IMR-90 (cell line): ENCODE data around the gene LIG1. TPM values are rescaled to one million over a fixed set of nuclear protein-coding genes. Genes with fewer than 3 reads are reported as not detected.

ENCODE experiments used
- ATAC-seq: fragments of 200-7000 bp; cut with Tn5 transposase; 2 replicates; pipeline ENCODE4 v1.9.1; 2020; ENCODE audit warnings: low read depth, mild to moderate bottlenecking, moderate library complexity
- BruUV-seq: library from RNA; stranded (reverse); fragments of 400-500 nt; replicated peaks from 2 replicates; lab custom pipeline; 2021; lab: Mats Ljungman, UMichigan
- CTCF ChIA-PET: fragments of 300-600 bp; formaldehyde crosslinking; extraction: SDS; loops from one replicate; lab custom pipeline; 2021; ENCODE audit warnings: antibody characterized with exemption; lab: Yijun Ruan, JAX
- POLR2A ChIA-PET: fragments of 300-600 bp; sonication (Branson Sonifier 250); formaldehyde crosslinking; loops from one replicate; lab custom pipeline; 2022; ENCODE audit warnings: antibody characterized with exemption; ENCODE audit not compliant: unreplicated experiment; lab: Charles Lee
- DNase-seq: peaks from one replicate; pipeline ENCODE4 v3.0.0; 2013
- H2AFZ ChIP-seq: replicated peaks from 2 replicates; pipeline ENCODE3; 2013; ENCODE audit warnings: low read length, mild to moderate bottlenecking; ENCODE audit not compliant: poor library complexity
- H2AK5ac ChIP-seq: 2 replicates; pipeline ENCODE4 v1.6.1; 2013; ENCODE audit warnings: low read depth, low read length, inconsistent platforms
- H2AK9ac ChIP-seq: replicated peaks from 2 replicates; pipeline ENCODE3; 2013; ENCODE audit warnings: mild to moderate bottlenecking, low read depth, low read length, moderate library complexity; ENCODE audit not compliant: poor library complexity
- H2BK120ac ChIP-seq: 2 replicates; pipeline ENCODE4 v1.6.1; 2013; ENCODE audit warnings: low read depth, low read length, inconsistent platforms
- H2BK15ac ChIP-seq: 3 replicates; pipeline ENCODE4 v1.6.1; 2013; ENCODE audit warnings: low read depth, low read length, inconsistent platforms
- H2BK20ac ChIP-seq: 2 replicates; pipeline ENCODE4 v1.6.1; 2013; ENCODE audit warnings: low read depth, mild to moderate bottlenecking, inconsistent platforms, low read length, moderate library complexity
- H2BK5ac ChIP-seq: 2 replicates; pipeline ENCODE4 v1.6.1; 2013; ENCODE audit warnings: mild to moderate bottlenecking, low read depth, low read length, inconsistent platforms; ENCODE audit not compliant: poor library complexity, severe bottlenecking
- H3K14ac ChIP-seq: replicated peaks from 2 replicates; pipeline ENCODE4 v1.6.1; 2013; ENCODE audit warnings: low read depth, low read length, inconsistent platforms
- H3K18ac ChIP-seq: 2 replicates; pipeline ENCODE4 v1.6.1; 2013; ENCODE audit warnings: low read depth, low read length, control low read depth
- H3K23ac ChIP-seq: 2 replicates; pipeline ENCODE4 v1.6.1; 2013; ENCODE audit warnings: low read depth, low read length, inconsistent platforms
- H3K27ac ChIP-seq: 2 replicates; pipeline ENCODE4 v1.5.1; 2013; ENCODE audit warnings: mild to moderate bottlenecking, control low read depth, low read length; ENCODE audit not compliant: insufficient read depth
- H3K27me3 ChIP-seq: 2 replicates; pipeline ENCODE4 v1.6.1; 2013; ENCODE audit warnings: low read length; ENCODE audit not compliant: control insufficient read depth, insufficient read depth
- H3K36me3 ChIP-seq: 2 replicates; pipeline ENCODE4 v1.6.1; 2013; ENCODE audit warnings: low read length, mixed read lengths; ENCODE audit not compliant: control insufficient read depth, insufficient read depth
- H3K4ac ChIP-seq: 2 replicates; pipeline ENCODE4 v1.6.1; 2013; ENCODE audit warnings: low read depth, low read length, inconsistent platforms
- H3K4me1 ChIP-seq: 2 replicates; pipeline ENCODE4 v1.6.1; 2013; ENCODE audit warnings: low read length, mixed read lengths; ENCODE audit not compliant: control insufficient read depth, insufficient read depth
- H3K4me2 ChIP-seq: 2 replicates; pipeline ENCODE4 v1.6.1; 2013; ENCODE audit warnings: low read depth, mild to moderate bottlenecking, control low read depth, low read length, moderate library complexity
- H3K4me3 ChIP-seq: 2 replicates; pipeline ENCODE4 v1.5.1; 2013; ENCODE audit warnings: low read depth, mild to moderate bottlenecking, control low read depth, low read length, moderate library complexity; ENCODE audit not compliant: insufficient read depth
- H3K56ac ChIP-seq: 2 replicates; pipeline ENCODE4 v1.6.1; 2013; ENCODE audit warnings: low read length, inconsistent platforms; ENCODE audit not compliant: insufficient read depth; ENCODE audit errors: extremely low read depth
- H3K79me1 ChIP-seq, 2 experiments: 2 replicates each; pipeline ENCODE4 v1.6.1; 2013; ENCODE audit warnings: low read length in 2 of 2, inconsistent platforms in 1 of 2, low read depth in 1 of 2
- H3K9ac ChIP-seq: 2 replicates; pipeline ENCODE4 v1.6.1; 2013; ENCODE audit warnings: low read depth, low read length, control low read depth
- H3K9me1 ChIP-seq: 2 replicates; pipeline ENCODE4 v1.6.1; 2013; ENCODE audit warnings: low read length, inconsistent platforms; ENCODE audit not compliant: insufficient read depth
- H3K9me3 ChIP-seq: 2 replicates; pipeline ENCODE4 v1.6.1; 2013; ENCODE audit warnings: low read length; ENCODE audit not compliant: control insufficient read depth, insufficient read depth
- H4K20me1 ChIP-seq: 2 replicates; pipeline ENCODE4 v1.6.1; 2013; ENCODE audit warnings: low read length, inconsistent platforms; ENCODE audit not compliant: insufficient read depth
- H4K5ac ChIP-seq: 2 replicates; pipeline ENCODE4 v1.6.1; 2013; ENCODE audit warnings: mild to moderate bottlenecking, low read depth, low read length, control low read depth
- H4K8ac ChIP-seq, 2 experiments: 2 replicates each; pipeline ENCODE4 v1.6.1; 2013; ENCODE audit warnings: low read depth in 2 of 2, low read length in 2 of 2, control low read depth in 1 of 2, inconsistent platforms in 1 of 2
- H4K91ac ChIP-seq: 2 replicates; pipeline ENCODE4 v1.6.1; 2013; ENCODE audit warnings: low read depth, low read length, inconsistent platforms; ENCODE audit not compliant: insufficient read depth
- BHLHE40 ChIP-seq: fragments of 150-350 bp; IDR thresholded peaks from 2 replicates; pipeline ENCODE4 v1.6.1; 2016; ENCODE audit warnings: mild to moderate bottlenecking, low read depth, low read length
- CEBPB ChIP-seq: IDR thresholded peaks from 2 replicates; pipeline ENCODE4 v1.6.1; 2012; ENCODE audit warnings: low read depth, low read length, improper control_type of control experiment
- CHD1 ChIP-seq: IDR thresholded peaks from 2 replicates; pipeline ENCODE4 v1.6.1; 2012; ENCODE audit warnings: low read depth, low read length, improper control_type of control experiment
- FOS ChIP-seq: fragments of 150-350 bp; IDR thresholded peaks from 2 replicates; pipeline ENCODE4 v1.6.1; 2016; ENCODE audit warnings: low read depth, low read length
- MAFK ChIP-seq: IDR thresholded peaks from 2 replicates; pipeline ENCODE4 v1.6.1; 2012; ENCODE audit warnings: low read depth, low read length, improper control_type of control experiment
- MAZ ChIP-seq: IDR thresholded peaks from 2 replicates; pipeline ENCODE4 v1.6.1; 2012; ENCODE audit warnings: low read depth, mild to moderate bottlenecking, low read length, improper control_type of control experiment, moderate library complexity, borderline replicate concordance
- MXI1 ChIP-seq: IDR thresholded peaks from 2 replicates; pipeline ENCODE4 v1.6.1; 2012; ENCODE audit warnings: low read depth, mild to moderate bottlenecking, low read length, moderate library complexity, borderline replicate concordance
- NFE2L2 ChIP-seq: fragments of 150-350 bp; IDR thresholded peaks from 2 replicates; pipeline ENCODE4 v1.6.1; 2016; ENCODE audit warnings: low read depth, mild to moderate bottlenecking, low read length
- POLR2A ChIP-seq: IDR thresholded peaks from 2 replicates; pipeline ENCODE4 v1.6.1; 2012; ENCODE audit warnings: mild to moderate bottlenecking, low read depth, low read length
- RAD21 ChIP-seq: IDR thresholded peaks from 2 replicates; pipeline ENCODE4 v1.6.1; 2012; ENCODE audit warnings: low read length, improper control_type of control experiment
- RCOR1 ChIP-seq: IDR thresholded peaks from 2 replicates; pipeline ENCODE4 v1.6.1; 2012; ENCODE audit warnings: mild to moderate bottlenecking, low read length, improper control_type of control experiment; ENCODE audit not compliant: insufficient replicate concordance
- RFX5 ChIP-seq: IDR thresholded peaks from 2 replicates; pipeline ENCODE4 v1.8.0; 2012; ENCODE audit warnings: low read depth, mild to moderate bottlenecking, low read length, moderate library complexity
- SMC3 ChIP-seq: fragments of 150-350 bp; IDR thresholded peaks from 2 replicates; pipeline ENCODE4 v1.6.1; 2016; ENCODE audit warnings: low read depth, mild to moderate bottlenecking, antibody characterized with exemption, low read length, moderate library complexity
- WGBS, 2 experiments: methylation state at CpG; one replicate each; pipeline versions ENCODE4 v1.1.5 to v1.1.7; 2013; ENCODE audit warnings: missing lambda C conversion rate in 2 of 2; ENCODE audit not compliant: insufficient read length in 1 of 2; ENCODE audit errors: extremely low coverage in 2 of 2; 5-methylcytosine and 5-hydroxymethylcytosine counted together
- dilution Hi-C: fragments of 300-500 bp; cut with HindIII; formaldehyde crosslinking; loops from one replicate; pipeline ENCODE4 v1.14.3; 2018; ENCODE audit warnings: low sequenced_read_pairs; ENCODE audit not compliant: unreplicated experiment
- in situ Hi-C: fragments of 300-500 bp; cut with MboI; formaldehyde crosslinking; loops from 3 replicates; pipeline ENCODE4 v1.14.3; 2019; ENCODE audit warnings: low sequenced_read_pairs, inconsistent platforms, mixed read lengths
- intact Hi-C: fragments of 100-400 bp; cut with micrococcal nuclease; formaldehyde crosslinking; loops from 2 replicates; pipeline ENCODE4 v1.10.0; 2022
- polyA plus RNA-seq, 3 experiments: library from polyadenylated mRNA; depleted of rRNA; stranded (reverse); fragments of >200 nt; gene quantifications; 2 replicates each; pipeline ENCODE4 v1.2.3, GENCODE V29; 2012; ENCODE audit warnings: low replicate concordance in 1 of 3
- total RNA-seq: library from RNA; depleted of rRNA; stranded (reverse); fragments of >200 nt; gene quantifications from 2 replicates; pipeline ENCODE4 v1.2.3, GENCODE V29; 2012
- TF ChIP-seq, protein P1 (sequence below): conservative IDR thresholded peaks from 2 replicates; pipeline ENCODE4 v1.5.1; 2012; ENCODE audit warnings: mild to moderate bottlenecking, low read depth, low read length, improper control_type of control experiment
- TF ChIP-seq, protein P2 (sequence below): fragments of 150-350 bp; IDR thresholded peaks from 2 replicates; pipeline ENCODE4 v1.6.1; 2016; ENCODE audit warnings: low read depth, mild to moderate bottlenecking, low read length, moderate library complexity, borderline replicate concordance
- TF ChIP-seq, protein P3 (sequence below): fragments of 150-350 bp; IDR thresholded peaks from 2 replicates; pipeline ENCODE4 v1.6.1; 2017; ENCODE audit warnings: mild to moderate bottlenecking, antibody characterized with exemption, low read length, low read depth

The LIG1 gene
- total and polyA plus RNA-seq, 2 of the 4 experiments (the other 2 are of a cell fraction), result 24.9 to 34.0 TPM

DNA sequence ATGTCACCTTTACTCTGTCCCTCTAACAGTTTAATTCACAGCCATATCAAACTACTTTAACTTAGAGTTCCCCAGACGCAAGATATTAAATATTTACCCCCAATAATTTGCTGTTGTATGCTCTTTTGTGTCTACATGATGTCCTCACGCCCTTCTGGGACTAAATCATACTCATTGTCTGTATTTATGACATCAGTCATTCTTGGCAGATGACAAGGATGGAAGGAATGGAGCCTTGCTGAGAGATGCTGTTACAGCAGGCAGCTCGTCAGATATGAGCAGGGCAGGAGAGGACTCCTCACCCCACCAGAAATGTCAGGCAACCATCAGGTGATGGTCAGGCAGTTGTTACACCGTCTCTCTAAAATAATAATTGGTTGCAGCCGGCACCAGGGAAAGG is 43.8 kb upstream of the LIG1 start:
- H3K27ac ChIP-seq, result no peak overlapping the region
- no peak overlapping the region for H3K4me3 ChIP-seq
- no peaks in the 10 kb centered on the region for H3K9me3 ChIP-seq
- no peak overlapping the region for H2AFZ ChIP-seq
- DNase-seq, result no peak
- in situ Hi-C loops (no loop called here), dilution Hi-C loops (no loop called here), intact Hi-C loops (no loop called here)
- TF ChIP-seq RCOR1 (no peak), POLR2A (no peak), MXI1 (no peak), SMC3 (no peak), CEBPB (no peak), RAD21 (no peak), NFE2L2 (no peak), FOS (no peak), MAFK (no peak), MAZ (no peak), BHLHE40 (no peak), RFX5 (no peak), CHD1 (no peak)
- TF ChIP-seq, protein P1, sequence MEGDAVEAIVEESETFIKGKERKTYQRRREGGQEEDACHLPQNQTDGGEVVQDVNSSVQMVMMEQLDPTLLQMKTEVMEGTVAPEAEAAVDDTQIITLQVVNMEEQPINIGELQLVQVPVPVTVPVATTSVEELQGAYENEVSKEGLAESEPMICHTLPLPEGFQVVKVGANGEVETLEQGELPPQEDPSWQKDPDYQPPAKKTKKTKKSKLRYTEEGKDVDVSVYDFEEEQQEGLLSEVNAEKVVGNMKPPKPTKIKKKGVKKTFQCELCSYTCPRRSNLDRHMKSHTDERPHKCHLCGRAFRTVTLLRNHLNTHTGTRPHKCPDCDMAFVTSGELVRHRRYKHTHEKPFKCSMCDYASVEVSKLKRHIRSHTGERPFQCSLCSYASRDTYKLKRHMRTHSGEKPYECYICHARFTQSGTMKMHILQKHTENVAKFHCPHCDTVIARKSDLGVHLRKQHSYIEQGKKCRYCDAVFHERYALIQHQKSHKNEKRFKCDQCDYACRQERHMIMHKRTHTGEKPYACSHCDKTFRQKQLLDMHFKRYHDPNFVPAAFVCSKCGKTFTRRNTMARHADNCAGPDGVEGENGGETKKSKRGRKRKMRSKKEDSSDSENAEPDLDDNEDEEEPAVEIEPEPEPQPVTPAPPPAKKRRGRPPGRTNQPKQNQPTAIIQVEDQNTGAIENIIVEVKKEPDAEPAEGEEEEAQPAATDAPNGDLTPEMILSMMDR, result no peak
- TF ChIP-seq, protein P2, sequence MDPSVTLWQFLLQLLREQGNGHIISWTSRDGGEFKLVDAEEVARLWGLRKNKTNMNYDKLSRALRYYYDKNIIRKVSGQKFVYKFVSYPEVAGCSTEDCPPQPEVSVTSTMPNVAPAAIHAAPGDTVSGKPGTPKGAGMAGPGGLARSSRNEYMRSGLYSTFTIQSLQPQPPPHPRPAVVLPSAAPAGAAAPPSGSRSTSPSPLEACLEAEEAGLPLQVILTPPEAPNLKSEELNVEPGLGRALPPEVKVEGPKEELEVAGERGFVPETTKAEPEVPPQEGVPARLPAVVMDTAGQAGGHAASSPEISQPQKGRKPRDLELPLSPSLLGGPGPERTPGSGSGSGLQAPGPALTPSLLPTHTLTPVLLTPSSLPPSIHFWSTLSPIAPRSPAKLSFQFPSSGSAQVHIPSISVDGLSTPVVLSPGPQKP, result no peak
- TF ChIP-seq, protein P3, sequence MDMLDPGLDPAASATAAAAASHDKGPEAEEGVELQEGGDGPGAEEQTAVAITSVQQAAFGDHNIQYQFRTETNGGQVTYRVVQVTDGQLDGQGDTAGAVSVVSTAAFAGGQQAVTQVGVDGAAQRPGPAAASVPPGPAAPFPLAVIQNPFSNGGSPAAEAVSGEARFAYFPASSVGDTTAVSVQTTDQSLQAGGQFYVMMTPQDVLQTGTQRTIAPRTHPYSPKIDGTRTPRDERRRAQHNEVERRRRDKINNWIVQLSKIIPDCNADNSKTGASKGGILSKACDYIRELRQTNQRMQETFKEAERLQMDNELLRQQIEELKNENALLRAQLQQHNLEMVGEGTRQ, result no peak
- no peak overlapping the region for H2BK20ac ChIP-seq
- H3K9me1 ChIP-seq, result peaks cover 9% of the 10 kb centered on the region
- no peak overlapping the region for H4K91ac ChIP-seq
- no TSS peak for BruUV-seq
- H3K27me3 ChIP-seq, result no peaks in the 10 kb centered on the region
- POLR2A ChIA-PET, result no interaction called here
- H3K4me2 ChIP-seq, result no peak overlapping the region
- CTCF ChIA-PET, result no interaction called here
- H3K9ac ChIP-seq, result no peak overlapping the region
- no peak overlapping the region for H2BK120ac ChIP-seq
- H3K36me3 ChIP-seq, result 0 out of 2 replicates have a peak, but pooled peaks cover 2% of the 10 kb centered on the region
- no peak overlapping the region for H2BK5ac ChIP-seq
- no peak overlapping the region for H2AK5ac ChIP-seq
- WGBS, 2 experiments, result no CpG with 5 or more reads among the region's 5 CpGs
- H3K23ac ChIP-seq, result no peak overlapping the region
- H3K4me1 ChIP-seq, result no peaks in the 10 kb centered on the region
- no peak overlapping the region for H3K18ac ChIP-seq
- H3K79me1 ChIP-seq, result no peaks in the 10 kb centered on the region
- H2AK9ac ChIP-seq, result no peak overlapping the region
- H3K4ac ChIP-seq, result no peak overlapping the region
- H2BK15ac ChIP-seq, result no peak overlapping the region
- no peaks in the 10 kb centered on the region for H4K20me1 ChIP-seq
- H4K5ac ChIP-seq, result no peak overlapping the region
- no peak overlapping the region for H4K8ac ChIP-seq
- ATAC-seq, result no peak
- no peak overlapping the region for H3K14ac ChIP-seq
- H3K56ac ChIP-seq, result no peak overlapping the region
